CD4-positive, alpha-beta memory T cell (primary cell): ENCODE results near the gene NCMAP. TPM values are rescaled to one million over a fixed set of nuclear protein-coding genes. Genes with fewer than 3 reads are reported as not detected.
A peak's percentile ranks its signal among the peaks of the same experiment; 100 is the strongest.

Experiments
- CTCF ChIA-PET: fragments of 350-600 bp; sonication (Branson Sonifier 250); formaldehyde crosslinking; loops from one replicate; lab custom pipeline; 2021; ENCODE audit warnings: inconsistent platforms; ENCODE audit not compliant: partially characterized antibody; lab: Charles Lee
- POLR2A ChIA-PET: fragments of 350-600 bp; sonication (Branson Sonifier 250); formaldehyde crosslinking; loops from one replicate; lab custom pipeline; 2021; ENCODE audit not compliant: partially characterized antibody; lab: Charles Lee
- DNase-seq, 5 donors: peaks; one replicate each; pipeline versions ENCODE4 v3.0.0 to v3.0.0-alpha.2; 2020 to 2022; ENCODE audit warnings: mixed read lengths in 1 of 5
- H3K27ac ChIP-seq: one replicate; pipeline ENCODE4 v1.7.0; 2013; ENCODE audit warnings: low read depth, low read length
- H3K27me3 ChIP-seq: 2 replicates; pipeline ENCODE4 v1.7.0; 2013; ENCODE audit warnings: mild to moderate bottlenecking, low read length, moderate library complexity; ENCODE audit not compliant: insufficient read depth
- H3K36me3 ChIP-seq: 2 replicates; pipeline ENCODE4 v1.7.0; 2013; ENCODE audit warnings: mild to moderate bottlenecking, low read length, moderate library complexity; ENCODE audit not compliant: insufficient read depth
- H3K4me1 ChIP-seq: 2 replicates; pipeline ENCODE4 v1.7.0; 2013; ENCODE audit warnings: mild to moderate bottlenecking, low read length, moderate library complexity; ENCODE audit not compliant: insufficient read depth
- H3K4me3 ChIP-seq, 2 donors: one replicate each; pipeline ENCODE4 v1.7.0; 2013; ENCODE audit warnings: low read length in 2 of 2, mild to moderate bottlenecking in 1 of 2
- H3K9me3 ChIP-seq, 2 donors: one replicate each; pipeline ENCODE4 v1.7.0; 2013; ENCODE audit warnings: low read length in 2 of 2, control low read depth in 1 of 2; ENCODE audit not compliant: control insufficient read depth in 1 of 2
- H3K27ac Mint-ChIP-seq, 7 donors: one replicate each; pipeline ENCODE4 v1.8.0; 2020 to 2021; ENCODE audit warnings: mixed read lengths in 7 of 7, mild to moderate bottlenecking in 6 of 7, inconsistent platforms in 3 of 7, moderate library complexity in 3 of 7
- H3K27me3 Mint-ChIP-seq, 2 donors: one replicate each; pipeline ENCODE4 v1.8.0; 2020 to 2021; ENCODE audit warnings: mixed read lengths in 2 of 2
- H3K36me3 Mint-ChIP-seq, 2 donors: one replicate each; pipeline ENCODE4 v1.8.0; 2020 to 2021; ENCODE audit warnings: mixed read lengths in 2 of 2, inconsistent platforms in 1 of 2, mild to moderate bottlenecking in 1 of 2
- H3K4me1 Mint-ChIP-seq, 4 donors: one replicate each; pipeline ENCODE4 v1.8.0; 2020 to 2021; ENCODE audit warnings: mixed read lengths in 4 of 4, mild to moderate bottlenecking in 1 of 4
- H3K4me3 Mint-ChIP-seq, 8 donors: one replicate each; pipeline ENCODE4 v1.8.0; 2020 to 2021; ENCODE audit warnings: mixed read lengths in 8 of 8, mild to moderate bottlenecking in 7 of 8, moderate library complexity in 6 of 8, inconsistent platforms in 3 of 8
- H3K9me3 Mint-ChIP-seq, 8 donors: one replicate each; pipeline ENCODE4 v1.8.0; 2020 to 2021; ENCODE audit warnings: mixed read lengths in 8 of 8, mild to moderate bottlenecking in 5 of 8, inconsistent platforms in 3 of 8, moderate library complexity in 1 of 8
- intact Hi-C: fragments of 100-400 bp; cut with micrococcal nuclease; formaldehyde crosslinking; loops from one replicate; pipeline ENCODE4 v1.15.1; 2023
- polyA plus RNA-seq, 2 donors: library from polyadenylated mRNA; unstranded; fragments of 300-500 nt; fragmentation: Illumina TruSeq; gene quantifications; one replicate each; pipeline ENCODE4 v1.2.3, GENCODE V29; 2021
- total RNA-seq, 2 experiments: library from RNA; stranded (reverse); gene quantifications; one replicate each; pipeline ENCODE4 v1.2.3, GENCODE V29; 2021

NCMAP gene
- total and polyA plus RNA-seq, 4 experiments from 2014 or later = 0.10 to 0.12 TPM; not detected in 2

DNA sequence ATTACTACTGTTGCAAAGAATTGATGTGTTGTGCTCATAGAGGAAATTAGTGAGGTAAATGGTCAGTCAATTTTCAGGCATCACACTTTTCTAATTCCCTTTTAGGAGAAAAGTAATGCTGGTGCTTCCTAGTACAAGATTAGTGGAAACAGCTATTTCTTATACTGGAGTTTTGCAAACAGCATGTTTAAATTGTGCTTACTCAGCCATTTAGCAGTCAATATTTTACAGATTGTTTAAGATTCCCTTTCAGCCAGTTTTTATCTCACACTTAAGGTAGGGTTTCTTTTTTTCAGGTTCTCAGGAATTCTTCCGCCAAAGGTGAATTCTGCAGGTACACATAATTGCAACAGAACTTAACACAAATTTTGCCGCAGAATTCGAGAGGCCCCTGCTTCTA, 98.1 kb downstream of the NCMAP start:
- peak overlapping the region in 1 of 7 donors; percentile 11 for H3K27ac Mint-ChIP-seq
- ChIA-PET CTCF (interaction anchor here (0.9 to 1.3 kb wide), 2 partner anchors 14 to 455 kb away, joined by 3 to 6 read pairs; no protein-coding TSS in a partner anchor), POLR2A (no interaction called here)
- no peak for DNase-seq
- no peaks in the 10 kb centered on the region for H3K9me3 Mint-ChIP-seq
- Histone ChIP-seq H3K4me1 (peaks cover 13% of the 10 kb centered on the region), H3K36me3 (peaks cover 89% of the 10 kb centered on the region), H3K27me3 (no peaks in the 10 kb centered on the region), H3K27ac (no peak overlapping the region), H3K9me3 (no peaks in the 10 kb centered on the region), H3K4me3 (no peak overlapping the region)
- no peak overlapping the region for H3K4me3 Mint-ChIP-seq
- no peaks in the 10 kb centered on the region for H3K27me3 Mint-ChIP-seq
- peaks cover 81 to 88% of the 10 kb centered on the region in 2 donors for H3K36me3 Mint-ChIP-seq
- intact Hi-C loops = no loop called here
- peaks cover 14 to 43% (median 33%) of the 10 kb centered on the region in 4 donors for H3K4me1 Mint-ChIP-seq

DNA sequence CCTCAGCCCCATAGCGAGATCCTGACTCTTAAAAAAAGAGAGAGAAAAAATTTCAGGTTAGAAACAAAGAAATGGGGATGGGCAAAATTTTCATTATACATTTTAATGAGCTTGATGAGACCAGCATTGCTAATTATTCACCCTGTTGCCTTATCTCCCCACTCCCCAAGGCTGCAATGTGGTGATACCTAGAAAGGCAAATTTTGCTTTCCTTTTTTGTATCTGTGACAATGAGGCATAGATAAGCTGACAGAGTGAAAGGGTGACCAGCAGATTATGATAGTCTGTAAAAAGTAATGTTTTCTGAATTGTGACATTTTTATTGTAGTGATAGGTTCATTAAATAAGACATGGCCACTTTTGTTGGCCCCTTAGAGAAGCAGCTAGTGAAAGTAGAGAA, 100.2 kb downstream of the NCMAP start:
- H3K4me3 ChIP-seq = no peak overlapping the region
- Mint-ChIP-seq H3K4me1 (peaks cover 16 to 45% (median 30%) of the 10 kb centered on the region in 4 donors), H3K9me3 (no peaks in the 10 kb centered on the region), H3K27me3 (no peaks in the 10 kb centered on the region), H3K36me3 (peaks cover 70 to 87% of the 10 kb centered on the region in 2 donors), H3K4me3 (no peak overlapping the region), H3K27ac (no peak overlapping the region)
- no peak overlapping the region for H3K27ac ChIP-seq
- no peaks in the 10 kb centered on the region for H3K27me3 ChIP-seq
- no peak for DNase-seq
- peaks cover 13% of the 10 kb centered on the region for H3K4me1 ChIP-seq
- POLR2A ChIA-PET = interaction anchor here (0.9 to 1.1 kb wide), 2 partner anchors 10 to 269 kb away, joined by 3 read pairs; no protein-coding TSS in a partner anchor
- CTCF ChIA-PET = interaction anchor here (0.7 to 2.2 kb wide), 3 partner anchors 131 to 264 kb away, joined by 3 to 7 read pairs (median 4); no protein-coding TSS in a partner anchor
- H3K36me3 ChIP-seq = peaks cover 87% of the 10 kb centered on the region
- H3K9me3 ChIP-seq = no peaks in the 10 kb centered on the region
- intact Hi-C loops = no loop called here

DNA sequence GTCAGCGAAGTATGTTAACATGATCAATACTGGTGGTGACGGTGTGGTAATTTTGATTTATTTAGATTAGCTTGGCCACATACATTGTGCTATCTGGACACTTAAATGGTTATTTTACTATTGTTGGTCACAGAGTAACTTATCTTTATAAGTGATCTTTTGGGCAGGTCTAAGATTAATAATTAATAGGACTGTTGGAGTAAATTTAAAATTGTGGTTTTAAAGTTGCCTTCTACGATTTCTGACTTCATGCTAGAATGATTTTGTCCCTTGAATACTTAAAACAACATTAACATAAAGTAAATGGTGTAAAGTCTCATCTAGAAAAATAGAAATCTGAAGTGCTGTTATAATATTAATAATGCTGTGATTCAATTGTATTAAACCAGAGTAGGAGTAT, 101.9 kb downstream of the NCMAP start:
- ChIA-PET CTCF (interaction anchor here (0.7 kb wide), 1 partner anchor 1277 kb away, joined by 3 read pairs; no protein-coding TSS in a partner anchor), POLR2A (no interaction called here)
- H3K27me3 ChIP-seq = no peaks in the 10 kb centered on the region

More for the DNA sequence above, 101.9 kb downstream of the NCMAP start:
- H3K27ac Mint-ChIP-seq = no peak overlapping the region
- no peaks in the 10 kb centered on the region for H3K9me3 Mint-ChIP-seq
- H3K27me3 Mint-ChIP-seq = no peaks in the 10 kb centered on the region
- intact Hi-C loops = no loop called here
- peaks cover 14 to 43% (median 29%) of the 10 kb centered on the region in 4 donors for H3K4me1 Mint-ChIP-seq
- H3K4me3 ChIP-seq = no peak overlapping the region
- peaks cover 59 to 88% of the 10 kb centered on the region in 2 donors for H3K36me3 Mint-ChIP-seq
- H3K9me3 ChIP-seq = no peaks in the 10 kb centered on the region
- no peak overlapping the region for H3K4me3 Mint-ChIP-seq
- peaks cover 13% of the 10 kb centered on the region for H3K4me1 ChIP-seq
- no peak overlapping the region for H3K27ac ChIP-seq
- no peak for DNase-seq
- peaks cover 92% of the 10 kb centered on the region for H3K36me3 ChIP-seq

Other genes starting within 250 kb of the NCMAP start
- not detected for gene GRHL3, start 236.7 kb upstream of the NCMAP start, total RNA-seq
- not detected for gene GRHL3, start 236.7 kb upstream of the NCMAP start, polyA plus RNA-seq
- 1 to 10 TPM; 4.2 to 4.9 TPM for gene STPG1, start 142.3 kb upstream of the NCMAP start, total RNA-seq
- gene STPG1, start 142.3 kb upstream of the NCMAP start, polyA plus RNA-seq = 1 to 10 TPM; 3.1 to 3.5 TPM
- gene NIPAL3, start 140.3 kb upstream of the NCMAP start, total RNA-seq = 10 to 100 TPM; 52.8 to 53.2 TPM
- 10 to 100 TPM; 74.5 to 88.6 TPM for gene NIPAL3, start 140.3 kb upstream of the NCMAP start, polyA plus RNA-seq
- 100 to 1,000 TPM; 171 to 178 TPM for gene RCAN3, start 53.3 kb upstream of the NCMAP start, total RNA-seq
- gene RCAN3, start 53.3 kb upstream of the NCMAP start, polyA plus RNA-seq = 100 to 1,000 TPM; 112 to 123 TPM
- gene SRRM1, start 87.2 kb downstream of the NCMAP start, total RNA-seq = 100 to 1,000 TPM; 209 to 230 TPM
- gene SRRM1, start 87.2 kb downstream of the NCMAP start, polyA plus RNA-seq = 100 to 1,000 TPM in 1 of 2 donors, 10 to 100 TPM in 1; 73.8 to 229 TPM
- gene CLIC4, start 189.4 kb downstream of the NCMAP start, total RNA-seq = 1 to 10 TPM; 3.0 to 3.8 TPM
- gene CLIC4, start 189.4 kb downstream of the NCMAP start, polyA plus RNA-seq = 1 to 10 TPM in 1 of 2 donors, under 1 TPM in 1; 0.62 to 1.9 TPM